GM21528 (cell line): Measurements from ENCODE around the gene PROX2.

Source experiments
- ATAC-seq: cut with Tn5 transposase; IDR thresholded peaks from one replicate; pipeline ENCODE4 v1.9.1; 2021; ENCODE audit warnings: mild to moderate bottlenecking, moderate library complexity; ENCODE audit not compliant: unreplicated experiment, low FRiP score

Gene PROX2, protein sequence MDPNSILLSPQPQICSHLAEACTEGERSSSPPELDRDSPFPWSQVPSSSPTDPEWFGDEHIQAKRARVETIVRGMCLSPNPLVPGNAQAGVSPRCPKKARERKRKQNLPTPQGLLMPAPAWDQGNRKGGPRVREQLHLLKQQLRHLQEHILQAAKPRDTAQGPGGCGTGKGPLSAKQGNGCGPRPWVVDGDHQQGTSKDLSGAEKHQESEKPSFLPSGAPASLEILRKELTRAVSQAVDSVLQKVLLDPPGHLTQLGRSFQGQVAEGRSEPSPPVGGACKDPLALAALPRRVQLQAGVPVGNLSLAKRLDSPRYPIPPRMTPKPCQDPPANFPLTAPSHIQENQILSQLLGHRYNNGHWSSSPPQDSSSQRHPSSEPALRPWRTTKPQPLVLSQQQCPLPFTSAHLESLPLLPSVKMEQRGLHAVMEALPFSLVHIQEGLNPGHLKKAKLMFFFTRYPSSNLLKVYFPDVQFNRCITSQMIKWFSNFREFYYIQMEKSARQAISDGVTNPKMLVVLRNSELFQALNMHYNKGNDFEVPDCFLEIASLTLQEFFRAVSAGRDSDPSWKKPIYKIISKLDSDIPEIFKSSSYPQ

DNA sequence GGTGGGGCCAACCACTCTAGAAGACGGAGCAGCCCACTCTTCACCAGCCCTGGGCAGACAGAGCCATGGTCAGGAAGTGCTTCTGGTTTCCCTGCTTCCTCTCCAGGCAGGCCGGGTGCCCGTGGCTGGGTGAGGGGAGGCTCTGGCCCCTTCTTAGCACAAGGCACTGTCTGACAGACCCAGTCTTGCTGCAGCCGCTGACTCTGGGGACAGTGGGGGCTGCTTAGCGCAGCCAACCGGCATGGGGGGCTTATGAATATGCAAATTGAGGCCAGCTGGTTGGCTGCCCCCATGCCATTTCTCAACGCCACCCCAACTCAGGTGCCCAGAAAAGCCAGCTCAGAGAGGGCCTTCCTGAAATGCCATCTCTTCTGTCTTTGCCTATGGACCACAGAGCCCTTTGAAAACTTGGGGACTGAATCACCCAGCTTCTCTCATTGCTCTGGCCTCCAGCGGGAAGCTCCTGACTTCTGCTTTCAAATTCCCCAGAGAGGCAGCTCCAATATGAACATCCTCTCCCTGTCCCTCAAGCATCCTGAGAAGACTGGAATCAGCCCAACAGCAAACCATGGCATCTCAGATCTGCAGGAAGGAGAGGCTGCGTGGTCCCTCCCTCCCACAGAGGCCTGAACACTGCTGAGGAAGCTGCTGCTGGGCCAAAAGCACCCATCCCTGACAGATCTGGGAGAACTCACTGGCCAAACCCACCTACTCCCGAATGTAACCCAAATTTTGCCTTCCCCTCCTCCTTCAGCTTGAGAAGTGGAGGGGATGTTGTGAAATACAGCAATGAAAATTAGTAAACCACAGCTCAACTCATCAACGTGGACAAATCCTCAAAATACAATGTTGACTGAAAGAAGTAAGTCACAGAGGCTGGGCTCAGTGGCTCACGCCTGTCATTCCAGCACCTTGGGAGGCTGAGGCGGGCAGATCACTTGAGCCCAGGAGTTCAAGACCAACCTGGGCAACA lies at the start of gene PROX2:
TSS of gene PROX2 (minus strand) at position 205 of the 973 bp plus-strand sequence. CDS start 12,311 bp downstream, outside the sequence.
- no peak for ATAC-seq

DNA sequence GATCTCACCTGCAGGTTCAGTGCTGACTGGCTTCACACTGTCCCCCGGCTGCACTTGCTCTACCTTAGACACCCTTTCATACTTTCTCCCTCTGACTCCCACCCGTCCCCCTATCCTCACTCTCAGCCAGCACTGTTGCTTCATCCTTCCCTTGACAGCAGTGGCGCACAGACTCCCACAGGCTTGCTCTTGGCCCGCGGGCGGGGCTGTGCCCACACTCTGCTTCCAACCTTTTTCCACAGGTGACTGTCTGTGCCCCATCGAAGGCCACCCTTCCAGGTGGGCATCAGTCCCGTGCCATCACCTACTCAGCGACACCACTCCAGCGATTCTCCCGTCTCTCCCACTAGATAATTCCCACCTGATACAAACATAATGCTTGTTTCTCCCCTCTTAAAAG lies 48.1 kb upstream of the PROX2 start:
- ATAC-seq = no peak

DNA sequence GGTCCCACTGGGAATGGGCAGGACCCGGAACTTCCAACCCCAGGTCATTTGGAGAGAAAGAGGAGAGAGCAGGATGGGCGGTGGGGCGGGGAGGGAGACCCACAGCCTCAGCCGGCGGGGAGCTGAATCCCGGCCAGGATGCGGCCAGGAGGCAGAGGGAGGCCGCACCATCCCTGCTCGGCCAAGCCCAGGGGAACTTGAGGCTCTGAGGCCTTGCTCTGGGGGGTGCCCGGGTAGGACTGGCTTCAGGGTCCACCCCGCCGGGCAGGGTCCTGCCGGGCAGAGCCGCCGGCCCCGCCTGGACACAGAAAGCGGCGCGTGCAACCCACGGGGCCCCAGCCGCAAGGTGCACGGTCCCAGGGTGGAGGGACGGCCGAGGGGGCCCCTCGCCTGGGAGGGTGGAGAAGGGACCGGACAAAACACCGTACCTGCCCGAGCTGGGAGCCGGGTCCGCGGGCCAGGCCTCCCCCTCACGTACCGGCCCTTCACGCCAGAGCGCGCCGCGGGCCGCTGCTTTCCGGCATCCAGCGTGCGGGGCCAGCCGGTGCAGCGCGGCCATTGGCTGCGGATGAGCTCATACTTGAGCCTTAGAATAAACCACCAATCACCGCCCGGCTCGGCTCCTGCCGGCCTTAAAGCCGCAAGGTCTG lies 46.9 kb upstream of the PROX2 start, which contains the start of gene RPS6KL1:
TSS of gene RPS6KL1 (minus strand) at position 509 of the 650 bp plus-strand sequence. CDS start 1,719 bp downstream, outside the sequence.
- peak; percentile 86 for ATAC-seq

DNA sequence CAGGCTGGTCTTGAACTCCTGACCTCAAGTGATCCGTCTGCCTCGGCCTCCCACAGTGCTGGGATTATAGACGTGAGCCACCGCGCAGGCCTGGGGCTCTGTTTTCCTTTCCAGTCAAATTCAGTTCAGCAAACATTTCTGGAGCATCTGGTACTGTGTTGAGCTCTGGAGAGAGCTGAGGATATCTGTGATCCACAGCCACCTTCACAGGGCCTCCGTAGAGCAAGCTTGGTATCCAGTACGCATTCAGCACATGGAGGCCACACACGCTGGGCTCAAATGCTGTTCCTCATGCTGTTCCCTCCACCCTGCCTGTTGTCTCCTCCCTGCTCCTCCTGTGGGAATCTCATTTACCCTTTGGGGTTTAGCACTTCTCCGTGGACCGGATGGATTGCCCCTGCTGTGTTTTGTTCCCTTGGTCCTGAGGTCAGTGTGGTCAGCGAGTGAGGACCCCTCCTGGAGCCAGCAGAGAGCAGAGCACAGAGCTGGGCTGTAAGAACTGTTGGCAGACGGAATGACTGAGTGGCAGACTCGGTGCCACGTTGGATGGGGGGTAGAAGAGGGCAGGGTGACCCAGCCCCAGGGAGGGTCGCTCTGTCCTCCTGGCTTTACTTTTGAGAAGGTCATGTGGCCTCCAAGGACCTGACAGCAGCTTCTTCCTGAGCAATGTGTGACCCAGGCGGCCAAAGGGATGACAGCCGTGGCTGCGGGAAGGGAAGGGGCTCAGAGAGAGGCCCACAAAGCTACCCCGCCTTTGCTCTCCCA lies 46.2 kb upstream of the PROX2 start:
- no peak for ATAC-seq

DNA sequence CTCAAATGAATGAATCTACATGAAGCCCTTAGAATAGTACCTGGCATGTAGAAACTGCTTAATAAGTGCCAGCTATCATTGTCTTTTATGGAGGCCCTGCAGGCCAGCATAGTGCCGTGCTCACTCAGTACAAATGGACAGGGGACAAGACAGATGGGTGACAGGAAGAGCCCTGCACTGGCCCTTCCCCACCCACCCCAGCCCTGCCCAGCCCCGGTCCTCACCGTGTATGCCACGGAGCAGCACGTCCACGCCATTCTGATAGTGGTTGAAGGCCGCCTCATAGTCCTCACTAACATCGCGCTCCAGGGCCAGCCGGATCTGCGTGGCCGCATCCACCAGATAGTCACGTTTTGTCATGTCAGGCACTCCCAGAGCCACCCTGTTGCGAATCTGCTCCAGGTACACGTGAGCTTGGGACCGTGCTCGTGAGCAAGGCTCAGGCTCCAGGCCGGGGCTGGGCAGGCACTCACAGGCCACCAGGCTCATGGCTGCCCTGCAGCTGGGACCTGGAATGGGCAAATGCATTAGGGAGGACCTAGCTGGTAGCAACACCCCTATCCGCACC lies 45.2 kb upstream of the PROX2 start:
- no peak for ATAC-seq

DNA sequence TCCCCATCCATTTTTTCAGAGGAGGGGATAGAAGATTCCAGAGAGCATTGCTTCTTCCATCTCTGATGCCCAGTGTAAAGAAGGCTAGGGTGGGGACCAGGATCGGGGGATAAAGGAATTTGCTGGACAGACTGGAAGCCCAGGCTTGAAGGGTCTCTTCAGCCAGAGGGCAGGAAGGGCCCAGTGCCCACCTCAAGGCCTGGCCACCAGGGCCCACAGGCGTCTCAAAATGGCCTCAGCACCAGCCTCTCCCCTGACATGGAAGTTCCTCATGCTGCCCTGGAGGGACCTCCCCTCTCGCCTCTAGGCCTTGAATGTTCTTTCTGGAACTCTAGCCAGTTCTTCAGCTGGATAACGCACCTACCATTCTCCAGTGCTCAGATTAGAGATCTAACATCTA lies 44.3 kb upstream of the PROX2 start:
- no peak for ATAC-seq

DNA sequence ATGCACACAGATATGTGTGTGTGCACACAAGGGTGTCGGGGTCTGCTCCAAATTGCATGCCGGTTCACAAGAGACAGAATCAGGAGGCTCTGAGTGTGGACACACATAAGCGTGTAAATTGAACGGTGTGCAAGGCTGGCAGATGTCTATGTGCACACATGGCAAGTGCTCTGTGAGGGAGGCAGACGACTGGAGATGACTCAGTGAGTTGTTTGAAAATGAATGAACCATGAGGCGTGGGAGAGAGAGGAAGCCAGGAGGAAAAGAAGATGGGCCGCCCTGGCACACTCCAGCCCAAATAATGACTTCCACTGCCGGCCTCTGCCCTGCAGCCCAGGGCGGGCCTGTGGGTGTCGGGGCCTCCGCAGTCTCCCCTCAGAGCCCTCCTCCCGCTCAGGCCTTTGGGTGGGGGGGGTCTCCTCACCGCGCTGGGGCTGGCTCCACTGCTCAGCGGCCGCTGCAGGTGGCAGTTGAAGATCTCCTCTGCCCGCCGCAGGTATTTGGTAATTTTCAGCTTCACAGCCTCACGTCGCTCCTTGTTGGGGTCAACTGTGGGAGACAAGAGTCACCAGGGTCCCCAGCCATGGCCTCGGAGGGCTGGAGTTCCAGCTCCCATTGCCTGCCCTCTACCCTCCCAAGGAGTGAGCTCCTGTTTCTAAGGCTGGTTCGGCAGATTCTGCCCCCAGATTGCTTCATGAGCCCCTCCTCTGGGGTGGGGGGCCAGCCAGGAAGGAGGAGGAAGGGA lies 43.6 kb upstream of the PROX2 start:
- no peak for ATAC-seq

DNA sequence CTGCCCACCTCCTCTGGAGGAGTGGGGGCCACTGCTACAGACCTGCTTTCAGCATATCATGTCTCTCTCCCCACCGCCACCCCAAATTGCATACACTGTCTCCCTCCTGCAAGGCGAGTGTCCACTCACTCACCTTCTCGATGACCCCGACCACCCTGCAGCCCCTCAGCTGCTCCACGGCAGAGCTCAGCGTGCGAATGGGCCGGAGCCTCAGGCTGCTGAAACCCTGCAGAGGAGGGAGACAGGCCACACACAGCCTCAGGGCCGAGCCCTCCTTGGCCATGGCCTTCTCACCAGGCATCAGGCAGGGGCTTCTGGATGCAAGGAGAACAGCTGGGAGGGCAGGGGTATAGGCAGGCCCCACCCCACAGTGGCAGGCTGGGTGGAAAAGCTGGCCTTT lies 42.4 kb upstream of the PROX2 start:
- no peak for ATAC-seq

DNA sequence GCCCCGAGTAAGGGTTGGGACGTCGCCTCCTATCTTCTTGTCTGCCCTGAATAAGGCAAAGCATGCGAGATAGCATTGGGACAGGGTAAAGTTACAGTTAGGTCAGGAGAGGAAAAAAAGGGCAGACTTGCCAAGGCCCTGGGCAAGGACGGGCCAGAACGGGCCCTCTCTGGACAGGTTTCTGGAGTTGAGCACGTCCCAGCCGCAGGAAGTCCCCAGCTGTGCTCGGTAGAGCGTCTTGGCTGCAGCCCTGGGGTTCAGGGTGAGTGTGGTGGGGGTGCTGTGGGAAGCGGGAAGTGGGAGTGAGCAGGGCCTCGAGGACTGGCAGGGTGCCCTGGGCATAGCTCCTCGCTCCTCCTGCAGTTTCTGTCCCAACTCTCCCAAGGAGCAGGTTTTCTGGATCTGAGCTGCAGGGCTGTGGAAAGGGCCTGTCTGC lies 41.7 kb upstream of the PROX2 start:
- no peak for ATAC-seq

DNA sequence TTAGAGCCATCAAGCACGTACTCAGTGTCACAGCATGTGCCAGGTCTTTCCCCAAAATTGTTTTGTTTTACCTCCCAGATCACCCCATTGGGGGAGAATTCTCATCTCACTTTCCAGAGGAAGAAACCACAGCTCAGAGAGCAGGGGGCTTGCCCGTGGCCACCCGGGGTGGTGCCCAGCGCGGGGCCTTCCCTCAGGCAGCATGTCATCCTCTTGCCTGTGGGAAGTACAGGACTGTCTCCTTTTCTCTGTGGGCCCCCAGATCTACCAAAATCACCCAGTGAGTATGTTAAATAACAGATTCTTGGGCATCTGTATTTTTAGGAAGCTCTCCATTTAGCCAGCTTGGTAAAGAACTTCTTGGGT lies 41.2 kb upstream of the PROX2 start:
- ATAC-seq = no peak

DNA sequence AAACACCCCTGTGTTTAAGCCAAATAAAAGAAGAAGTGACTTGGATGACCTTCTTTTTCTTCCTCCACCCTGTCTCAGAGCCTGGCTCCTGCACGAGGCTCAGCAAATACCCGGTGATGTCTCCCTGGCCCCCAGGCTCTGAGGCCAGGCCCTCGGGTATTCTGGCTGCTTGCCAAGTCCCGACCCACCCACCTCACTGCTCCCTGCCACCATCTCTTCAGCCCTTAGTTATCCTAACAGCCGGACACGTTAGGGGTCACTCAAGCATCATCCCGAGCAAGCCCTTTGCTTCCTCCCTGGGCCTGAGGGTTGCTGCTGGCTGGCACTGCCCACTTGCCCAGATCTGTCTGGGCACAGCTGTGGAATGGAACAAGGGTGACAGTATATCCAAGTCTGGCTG lies 39.9 kb upstream of the PROX2 start:
- ATAC-seq = no peak

DNA sequence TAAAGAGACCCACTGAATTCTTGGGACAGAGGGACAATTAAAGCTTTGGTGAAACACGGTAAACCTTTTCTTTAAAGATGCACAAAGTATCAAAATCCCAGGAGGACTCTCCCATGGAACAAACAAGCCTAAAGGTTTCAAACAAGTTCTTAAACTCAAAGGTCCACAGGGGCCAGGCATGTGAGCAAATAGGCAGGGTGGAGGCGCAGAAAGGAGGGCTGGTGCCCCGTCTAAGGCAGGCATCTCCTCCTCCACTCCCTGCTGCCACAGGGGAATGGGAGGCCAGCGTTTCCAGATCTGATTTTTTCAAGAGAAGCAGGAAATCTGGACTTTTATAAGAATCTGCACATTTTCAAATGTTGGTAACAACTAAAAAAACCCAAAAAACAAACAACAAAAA lies 39.5 kb upstream of the PROX2 start:
- ATAC-seq = no peak

DNA sequence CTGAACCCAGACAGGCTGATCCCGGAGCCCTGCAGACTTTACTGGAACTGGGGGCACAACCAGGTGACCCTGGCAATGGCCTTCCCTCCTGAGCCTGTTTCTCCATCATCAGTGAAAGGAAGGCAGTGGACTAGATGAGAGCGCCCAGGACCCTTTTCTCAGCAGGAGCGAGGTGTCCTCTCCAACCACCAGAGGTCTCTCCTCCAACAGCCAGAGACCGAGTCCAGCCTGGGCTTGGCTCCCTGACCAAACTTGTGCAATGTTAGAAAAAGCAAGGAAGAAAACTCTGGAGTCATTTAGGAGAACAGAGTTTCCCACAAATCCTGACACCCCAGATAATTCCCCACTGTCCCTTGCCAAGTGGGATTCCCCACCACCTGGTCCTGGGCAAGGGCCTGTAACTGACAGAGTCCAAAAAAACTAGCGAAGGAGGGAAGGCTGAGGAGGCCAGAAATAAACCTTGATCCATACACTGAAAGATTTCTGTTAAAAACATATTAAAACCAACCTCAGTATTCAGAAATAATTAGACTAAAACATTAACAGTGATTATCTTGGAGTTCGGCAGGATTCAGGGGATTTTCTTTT lies 38.1 kb upstream of the PROX2 start:
- no peak for ATAC-seq

DNA sequence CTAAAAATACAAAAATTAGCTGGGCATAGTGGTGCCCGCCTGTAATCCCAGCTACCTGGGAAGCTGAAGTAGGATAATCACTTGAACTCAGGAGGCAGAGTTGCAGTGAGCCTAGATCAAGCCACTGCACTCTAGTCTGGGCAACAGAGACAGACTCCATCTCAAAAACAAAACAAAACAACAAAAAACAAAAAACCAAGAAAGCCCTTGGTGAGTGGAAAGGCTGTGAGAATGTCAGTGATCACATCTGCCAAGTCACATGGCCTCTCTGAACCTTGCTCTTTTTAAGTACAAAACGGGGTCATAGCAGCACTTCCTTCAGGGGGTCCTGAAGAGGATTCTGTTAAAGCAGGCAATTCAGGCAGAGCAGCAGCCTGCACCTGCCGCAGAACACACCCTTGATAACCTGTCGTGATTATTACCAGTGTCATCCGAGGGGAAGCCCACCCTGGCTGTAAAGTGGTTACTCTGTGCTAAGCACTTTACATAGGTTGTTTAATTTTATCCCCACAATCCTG lies 37.5 kb upstream of the PROX2 start:
- no peak for ATAC-seq

DNA sequence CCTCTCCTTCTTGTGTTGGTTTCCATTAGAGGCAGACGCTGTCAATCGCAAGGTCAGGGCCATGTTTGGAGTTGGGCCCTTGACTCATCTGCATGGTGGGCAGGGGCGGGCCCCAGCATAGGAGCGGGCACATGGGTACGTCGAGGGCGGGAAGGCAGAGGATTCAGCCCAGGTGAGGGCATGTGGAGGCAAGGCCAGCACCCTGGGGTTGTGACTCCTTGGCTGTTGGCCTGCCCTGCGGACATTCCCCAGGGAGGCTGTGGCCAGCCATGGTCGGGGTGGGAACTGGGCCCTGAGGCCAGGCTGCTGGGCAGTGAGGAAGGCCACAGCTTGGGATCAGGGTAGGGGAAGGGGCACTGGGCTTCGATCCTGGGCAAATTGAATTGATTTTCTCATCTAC lies 36.9 kb upstream of the PROX2 start:
- ATAC-seq = no peak

DNA sequence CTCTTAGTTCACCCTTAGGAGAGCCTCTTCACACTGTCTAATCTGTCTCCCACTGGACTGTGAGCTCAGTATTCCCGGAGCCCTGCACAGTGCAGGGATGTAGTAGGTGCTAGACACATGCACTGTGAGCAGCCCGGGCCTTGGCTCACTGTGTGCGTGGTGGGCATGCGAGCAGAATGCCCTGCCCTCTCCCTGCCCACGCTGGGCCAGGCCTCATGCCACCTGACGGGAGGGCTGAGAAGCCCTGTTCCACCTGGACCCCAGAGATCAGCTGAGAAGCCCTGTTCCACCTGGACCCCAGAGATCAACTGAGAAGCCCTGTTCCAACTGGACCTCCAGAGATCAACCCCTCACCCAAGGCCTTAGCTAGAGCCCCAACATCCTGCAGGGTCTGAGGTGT lies 36.2 kb upstream of the PROX2 start:
- no peak for ATAC-seq

DNA sequence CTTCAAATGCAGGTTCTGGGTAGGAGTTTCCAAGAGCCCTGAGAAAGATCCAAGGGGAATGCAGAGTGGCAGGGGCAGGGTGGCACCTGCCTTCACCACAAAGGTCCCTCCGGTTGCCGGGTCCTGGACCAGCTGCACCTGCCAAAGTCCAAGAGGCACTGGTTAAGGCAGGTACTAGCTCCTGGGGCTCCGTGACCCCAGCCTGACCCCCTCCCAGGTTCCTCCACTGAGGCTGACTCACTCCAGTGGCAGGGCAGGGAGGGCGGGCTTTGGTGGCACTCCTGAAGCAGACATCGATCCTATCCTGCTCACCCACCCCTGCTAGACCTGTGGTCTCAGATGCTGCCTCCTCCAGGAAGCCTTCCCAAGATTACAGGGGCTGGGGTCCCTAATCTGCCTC lies 35.8 kb upstream of the PROX2 start:
- ATAC-seq = no peak

DNA sequence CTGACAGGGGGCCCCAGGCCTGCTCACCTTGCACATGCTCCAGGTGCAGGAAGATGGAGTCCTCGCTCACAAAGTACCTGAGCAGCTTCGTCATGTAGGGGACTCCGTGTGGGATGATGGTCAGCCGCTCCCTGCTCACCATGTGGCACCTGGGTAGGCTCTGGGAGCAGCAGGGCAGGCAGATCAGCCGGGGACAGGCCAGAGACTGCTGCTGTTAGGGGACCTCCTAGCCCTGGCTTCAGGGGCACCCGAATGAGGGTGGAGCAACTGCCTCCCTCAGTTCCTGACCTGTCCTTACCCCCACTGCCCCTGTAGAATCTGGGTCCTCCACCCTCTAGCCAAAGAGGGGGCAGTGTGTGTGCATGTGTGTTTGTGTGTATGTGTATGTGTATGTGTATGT lies 35.3 kb upstream of the PROX2 start:
- no peak for ATAC-seq
